ENCODE data around the gene UBE2U. TPM values are rescaled to one million over a fixed set of nuclear protein-coding genes. Genes with fewer than 3 reads are reported as not detected.

UBE2U gene
- polyA plus RNA-seq, 1 donor (not counting 4 experiments of a cell fraction or from before 2014, with no cell fraction given), result not detected

GRCh38 chr1:64200064-64200463 lies 3.4 kb upstream of the UBE2U start:
- Histone ChIP-seq H3K9me3 (ENCODE audit: control insufficient read depth, low read depth, low read length) (no peaks in the 10 kb centered on the region), H3K4me1 (ENCODE audit: control insufficient read depth, extremely low read depth, insufficient read depth, low read length) (no peaks in the 10 kb centered on the region), H3K9me1 (ENCODE audit: control insufficient read depth, extremely low read depth, insufficient read depth, low read length) (no peaks in the 10 kb centered on the region), H3K79me2 (ENCODE audit: control insufficient read depth, insufficient read depth, low read length) (no peaks in the 10 kb centered on the region), H3K4me3 (ENCODE audit: control insufficient read depth in 2 of 3, extremely low read depth in 1 of 3, insufficient read depth in 2 of 3, low read depth in 1 of 3, low read length in 3 of 3) (no peak overlapping the region), H3K4me2 (ENCODE audit: control insufficient read depth, extremely low read depth, insufficient read depth, low read depth, low read length) (no peak overlapping the region), H4K20me1 (ENCODE audit: control insufficient read depth, extremely low read depth, insufficient read depth, low read length) (no peaks in the 10 kb centered on the region), H3K36me3 (ENCODE audit: control insufficient read depth in 2 of 2, extremely low read depth in 1 of 2, insufficient read depth in 2 of 2, low read length in 2 of 2) (no peaks in the 10 kb centered on the region), H3K27me3 (ENCODE audit: control insufficient read depth, extremely low read depth, insufficient read depth, low read length) (peaks cover 7% of the 10 kb centered on the region), H3K27ac (ENCODE audit: control insufficient read depth, insufficient read depth, low read length) (no peak overlapping the region), H3K9ac (ENCODE audit: control insufficient read depth, extremely low read depth, insufficient read depth, low read length) (no peak overlapping the region), H2AFZ (ENCODE audit: control insufficient read depth, low read length) (no peak overlapping the region)
- DNase-seq (ENCODE audit: low read depth, low spot score), result no peak
- no peak for FAIRE-seq
- dilution Hi-C loops (cut with MboI; ENCODE audit: extremely low pct_ligation_motif_present, low sequenced_read_pairs), result no loop called here
- no peak for TF ChIP-seq EZH2 (IDR thresholded peaks at IDR 0.05; ENCODE audit: low read length)
- no peak for TF ChIP-seq CTCF (optimal IDR thresholded peaks at IDR 0.05 in 1 of 3, IDR thresholded peaks at IDR 0.05 in 1 of 3, conservative IDR thresholded peaks at IDR 0.05 in 1 of 3; ENCODE audit: extremely low read depth in 1 of 3, insufficient read depth in 2 of 3, low read length in 3 of 3)

GRCh38 chr1:64209221-64209620 lies 5.8 kb downstream of the UBE2U start:
- FAIRE-seq, result no peak
- Histone ChIP-seq H3K27ac (ENCODE audit: control insufficient read depth, insufficient read depth, low read length) (no peak overlapping the region), H3K9me3 (ENCODE audit: control insufficient read depth, low read depth, low read length) (no peaks in the 10 kb centered on the region), H3K4me1 (ENCODE audit: control insufficient read depth, extremely low read depth, insufficient read depth, low read length) (peaks cover 6% of the 10 kb centered on the region), H3K9me1 (ENCODE audit: control insufficient read depth, extremely low read depth, insufficient read depth, low read length) (no peaks in the 10 kb centered on the region), H3K27me3 (ENCODE audit: control insufficient read depth, extremely low read depth, insufficient read depth, low read length) (no peaks in the 10 kb centered on the region), H3K4me2 (ENCODE audit: control insufficient read depth, extremely low read depth, insufficient read depth, low read depth, low read length) (no peak overlapping the region), H4K20me1 (ENCODE audit: control insufficient read depth, extremely low read depth, insufficient read depth, low read length) (no peaks in the 10 kb centered on the region), H2AFZ (ENCODE audit: control insufficient read depth, low read length) (no peak overlapping the region), H3K9ac (ENCODE audit: control insufficient read depth, extremely low read depth, insufficient read depth, low read length) (no peak overlapping the region), H3K79me2 (ENCODE audit: control insufficient read depth, insufficient read depth, low read length) (no peaks in the 10 kb centered on the region), H3K4me3 (ENCODE audit: control insufficient read depth in 2 of 3, extremely low read depth in 1 of 3, insufficient read depth in 2 of 3, low read depth in 1 of 3, low read length in 3 of 3) (no peak overlapping the region), H3K36me3 (ENCODE audit: control insufficient read depth in 2 of 2, extremely low read depth in 1 of 2, insufficient read depth in 2 of 2, low read length in 2 of 2) (no peaks in the 10 kb centered on the region)
- TF ChIP-seq CTCF (optimal IDR thresholded peaks at IDR 0.05 in 1 of 3, IDR thresholded peaks at IDR 0.05 in 1 of 3, conservative IDR thresholded peaks at IDR 0.05 in 1 of 3; ENCODE audit: extremely low read depth in 1 of 3, insufficient read depth in 2 of 3, low read length in 3 of 3), result no peak
- no peak for TF ChIP-seq EZH2 (IDR thresholded peaks at IDR 0.05; ENCODE audit: low read length)
- no peak for DNase-seq (ENCODE audit: low read depth, low spot score)
- dilution Hi-C loops (cut with MboI; ENCODE audit: extremely low pct_ligation_motif_present, low sequenced_read_pairs), result no loop called here

Data from keratinocyte (primary cell).